Stimulated activated CD4-positive, alpha-beta T cell treated with anti-CD3 and anti-CD28 coated beads, Interleukin-15, amount 100 ng/mL, for 24 hours (primary cell): ENCODE data around the gene C1QTNF9.
"Not testable (repeated sequence)": the region's sequence is repeated elsewhere in the genome, so short reads cannot be mapped to it uniquely, and the experiment has no call there.

Experiments used
- DNase-seq: peaks from one replicate; pipeline ENCODE4 v3.0.0-alpha.2; 2020

Gene C1QTNF9

GRCh38 chr13:24327598-24327997 lies 18.2 kb downstream of the C1QTNF9 start:
- DNase-seq, result not testable (repeated sequence)

GRCh38 chr13:24328145-24328544 lies 18.8 kb downstream of the C1QTNF9 start:
- peak; percentile 15 for DNase-seq

DNA sequence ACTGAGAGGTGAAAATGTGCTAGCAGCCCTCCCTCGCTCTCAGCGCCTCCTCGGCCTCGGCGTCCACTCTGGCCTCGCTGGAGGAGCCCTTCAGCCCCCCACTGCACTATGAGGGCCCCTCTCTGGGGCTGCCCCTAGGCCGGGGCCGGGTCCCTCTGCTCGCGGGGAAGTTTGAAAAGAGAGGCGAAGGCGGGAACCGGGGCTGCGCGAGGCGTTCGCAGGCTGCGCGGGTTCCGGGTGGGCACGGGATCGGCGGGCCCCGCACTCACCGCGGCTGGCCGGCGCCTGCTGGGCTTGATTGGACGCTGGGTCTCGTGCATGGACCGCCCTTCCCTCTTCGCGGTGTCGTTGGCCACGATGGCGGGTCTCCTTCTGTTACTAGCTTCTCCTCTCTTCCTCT lies 29.3 kb downstream of the C1QTNF9 start:
- DNase-seq, result no peak

GRCh38 chr13:24339937-24340607 lies 30.7 kb downstream of the C1QTNF9 start:
- no peak for DNase-seq

GRCh38 chr13:24340608-24340955 lies 31.2 kb downstream of the C1QTNF9 start:
- no peak for DNase-seq

- DNase-seq, result no peak
These were observed 32.1 kb downstream of the C1QTNF9 start for GRCh38 chr13:24341439-24341838.

GRCh38 chr13:24348385-24348784 lies 39.0 kb downstream of the C1QTNF9 start:
- DNase-seq, result no peak

- no peak for DNase-seq
These were observed 39.6 kb downstream of the C1QTNF9 start for GRCh38 chr13:24348797-24349515.

GRCh38 chr13:24349778-24350664 lies 40.6 kb downstream of the C1QTNF9 start:
- DNase-seq, result not testable (repeated sequence)

DNA sequence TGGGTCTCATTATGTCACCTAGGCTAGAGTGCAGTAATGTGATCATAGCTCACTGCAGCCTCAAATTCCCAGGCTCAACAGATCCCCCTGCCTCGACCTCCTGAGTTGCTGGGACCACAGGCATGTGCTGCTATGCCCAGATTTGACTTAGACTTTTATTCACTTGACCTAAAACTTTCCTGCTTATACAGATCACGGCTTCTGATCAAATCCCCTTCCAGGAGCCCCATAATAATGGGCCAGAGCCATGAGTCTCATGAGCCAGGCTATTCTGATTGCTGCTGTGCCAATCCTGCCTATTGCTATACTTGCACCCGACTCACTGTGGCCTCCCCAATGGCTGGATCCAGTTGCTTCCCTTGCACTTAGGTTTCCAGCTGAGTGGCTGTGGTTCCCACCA lies 42.0 kb downstream of the C1QTNF9 start:
- no peak for DNase-seq

- DNase-seq, result no peak
These were observed 44.4 kb downstream of the C1QTNF9 start for GRCh38 chr13:24353736-24354135.

GRCh38 chr13:24355103-24355502 lies 45.7 kb downstream of the C1QTNF9 start:
- DNase-seq, result no peak

DNA sequence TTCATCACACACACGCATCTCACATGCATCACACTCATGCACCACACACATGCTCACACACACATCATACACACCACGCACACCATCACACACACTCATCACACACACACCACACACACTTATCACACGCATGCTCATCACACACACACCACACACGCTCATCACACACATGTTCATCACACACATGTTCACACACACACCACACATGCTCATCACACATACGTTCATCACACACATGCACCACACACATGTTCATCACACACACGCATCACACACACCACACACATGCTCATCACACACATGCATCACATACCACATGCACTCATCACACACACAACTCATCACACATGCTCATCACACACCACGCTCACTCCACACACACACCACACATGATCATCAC lies 46.9 kb downstream of the C1QTNF9 start:
- no peak for DNase-seq

GRCh38 chr13:24356837-24357236 lies 47.5 kb downstream of the C1QTNF9 start:
- no peak for DNase-seq

- DNase-seq, result no peak
These were observed 48.4 kb downstream of the C1QTNF9 start for GRCh38 chr13:24357756-24358155.

DNA sequence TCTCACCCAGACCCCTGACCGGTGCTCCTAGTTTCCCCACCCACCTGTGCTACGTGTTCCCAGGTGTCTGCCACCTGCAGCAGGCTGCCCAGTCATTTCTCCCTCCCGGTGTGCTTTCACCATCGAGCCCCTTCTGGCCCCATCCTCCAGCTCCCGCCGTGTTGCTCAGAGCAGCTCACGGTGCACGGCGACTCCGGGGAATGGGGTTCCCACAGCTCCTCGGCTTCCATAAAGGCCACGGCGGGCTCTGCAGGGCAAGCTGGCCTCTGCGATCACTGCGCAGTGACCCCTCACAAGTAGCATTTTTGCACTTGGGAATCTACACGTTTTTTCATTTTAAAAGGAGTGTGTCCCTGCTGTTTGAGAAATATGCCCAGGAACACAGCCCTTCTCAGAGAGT lies 49.5 kb downstream of the C1QTNF9 start:
- not testable (repeated sequence) for DNase-seq

DNA sequence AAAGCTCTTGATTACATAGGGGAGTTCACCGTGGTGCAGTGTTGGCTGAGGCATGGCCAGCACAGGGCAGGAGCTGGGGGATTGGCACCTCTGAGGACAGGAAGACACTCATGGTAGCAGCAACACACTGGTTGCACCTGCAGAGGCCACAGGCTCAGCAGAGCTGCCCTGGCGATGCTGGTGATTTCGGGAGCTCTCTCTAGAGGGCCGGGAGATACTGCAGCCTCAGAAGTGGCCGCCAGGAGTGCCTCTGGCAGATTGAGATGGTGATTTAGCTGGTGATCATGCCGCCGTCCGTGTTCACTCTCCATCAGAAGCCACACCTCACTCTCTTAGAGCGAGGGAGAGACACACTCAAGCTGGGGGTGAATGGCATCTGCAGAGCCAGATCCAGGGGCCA lies 49.9 kb downstream of the C1QTNF9 start:
- not testable (repeated sequence) for DNase-seq

- DNase-seq, result no peak
These were observed 50.7 kb downstream of the C1QTNF9 start for GRCh38 chr13:24360106-24360505.

DNA sequence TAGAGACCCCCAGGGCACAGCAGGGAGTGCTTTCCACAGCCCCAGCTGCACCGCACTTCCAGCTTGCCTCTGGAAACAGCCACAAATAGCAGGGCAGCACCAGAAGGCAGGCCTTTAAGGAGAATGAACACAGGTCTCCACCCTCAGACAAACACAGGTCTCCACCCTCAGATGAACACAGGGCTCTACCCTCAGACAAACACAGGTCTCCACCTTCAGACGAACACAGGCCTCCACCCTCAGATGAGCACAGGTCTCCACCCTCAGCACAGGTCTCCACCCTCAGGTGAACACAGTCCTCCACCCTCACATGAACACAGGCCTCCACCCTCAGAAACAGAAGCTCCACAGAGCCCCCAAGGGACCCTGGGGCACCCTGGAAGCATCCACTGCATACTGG lies 51.7 kb downstream of the C1QTNF9 start:
- DNase-seq, result no peak

- no peak for DNase-seq
These were observed 52.5 kb downstream of the C1QTNF9 start for GRCh38 chr13:24361852-24362366.

- DNase-seq, result no peak
These were observed 53.1 kb downstream of the C1QTNF9 start for GRCh38 chr13:24362435-24362952.

GRCh38 chr13:24365191-24365590 lies 55.8 kb downstream of the C1QTNF9 start:
- DNase-seq, result no peak

GRCh38 chr13:24366315-24366714 lies 56.9 kb downstream of the C1QTNF9 start:
- DNase-seq, result not testable (repeated sequence)
